Endothelial cell of umbilical vein (primary cell): ENCODE measurements around the gene SLC2A1. TPM values are rescaled to one million over a fixed set of nuclear protein-coding genes. Genes with fewer than 3 reads are reported as not detected.

Experiments used
- BruUV-seq: library from RNA; stranded (reverse); fragments of 400-500 nt; replicated peaks from 2 replicates; lab custom pipeline; 2021; lab: Mats Ljungman, UMichigan
- CTCF ChIA-PET: fragments of 300-600, 350-600 bp; sonication (Branson Sonifier 250); formaldehyde crosslinking; loops from one replicate; lab custom pipeline; 2021; ENCODE audit warnings: antibody characterized with exemption, inconsistent platforms; lab: Charles Lee
- POLR2A ChIA-PET: fragments of 300-600, 350-600 bp; sonication (Branson Sonifier 250); formaldehyde crosslinking; loops from one replicate; lab custom pipeline; 2021; ENCODE audit warnings: antibody characterized with exemption, inconsistent platforms; lab: Charles Lee
- DNase-seq: peaks from one replicate; pipeline ENCODE4 v3.0.0-alpha.2; 2011; ENCODE audit warnings: low read depth, low spot score
- FAIRE-seq: peaks from 2 replicates; lab custom pipeline; 2011; peaks lifted over from hg19 to GRCh38; lab: Jason Lieb, UNC
- H2AFZ ChIP-seq: 2 replicates; pipeline ENCODE4 v1.6.0; 2012; ENCODE audit warnings: low read depth, low read length, control low read depth, inconsistent platforms
- H3K27ac ChIP-seq: 2 replicates; pipeline ENCODE4 v1.5.1; 2011; ENCODE audit warnings: low read depth, mild to moderate bottlenecking, control low read depth, low read length, moderate library complexity; ENCODE audit not compliant: insufficient read depth
- H3K27me3 ChIP-seq, 2 experiments: 2 replicates each; pipeline versions ENCODE4 v1.6.0 to v1.6.1; 2011; ENCODE audit warnings: low read length in 2 of 2, mixed read lengths in 1 of 2; ENCODE audit not compliant: control insufficient read depth in 2 of 2, insufficient read depth in 2 of 2
- H3K36me3 ChIP-seq, 2 experiments: 2 replicates in 1 of 2; 3 replicates in 1 of 2; pipeline ENCODE4 v1.5.1; 2011; ENCODE audit warnings: low read length in 2 of 2, mild to moderate bottlenecking in 1 of 2, moderate library complexity in 1 of 2; ENCODE audit not compliant: control insufficient read depth in 2 of 2, insufficient read depth in 2 of 2; ENCODE audit errors: extremely low read depth in 1 of 2
- H3K4me1 ChIP-seq: 3 replicates; pipeline ENCODE4 v1.5.1; 2011; ENCODE audit warnings: mild to moderate bottlenecking, low read length; ENCODE audit not compliant: control insufficient read depth, insufficient read depth; ENCODE audit errors: extremely low read depth
- H3K4me2 ChIP-seq: 2 replicates; pipeline ENCODE4 v1.6.1; 2011; ENCODE audit warnings: low read length, control low read depth, mixed read lengths; ENCODE audit not compliant: insufficient read depth
- H3K4me3 ChIP-seq, 3 experiments: fragments of 200-600 bp in 1 of 3; sonication (generic), shearing (Covaris generic) in 1 of 3; replicated peaks in 1 of 3; 2 replicates each; pipeline ENCODE4 v1.5.1; 2011 to 2016; ENCODE audit warnings: control low read depth in 3 of 3, low read length in 3 of 3, mild to moderate bottlenecking in 2 of 3, inconsistent platforms in 1 of 3, low read depth in 1 of 3, moderate library complexity in 1 of 3; ENCODE audit not compliant: insufficient read depth in 1 of 3
- H3K79me2 ChIP-seq: 2 replicates; pipeline ENCODE4 v1.6.0; 2012; ENCODE audit warnings: low read length, inconsistent platforms; ENCODE audit not compliant: control insufficient read depth, insufficient read depth
- H3K9ac ChIP-seq: replicated peaks from 2 replicates; pipeline ENCODE3; 2011; ENCODE audit warnings: low read length, control low read depth; ENCODE audit not compliant: insufficient read depth; ENCODE audit errors: extremely low read depth
- H3K9me1 ChIP-seq: replicated peaks from 3 replicates; pipeline ENCODE4 v1.6.0; 2011; ENCODE audit warnings: mild to moderate bottlenecking, low read length; ENCODE audit not compliant: control insufficient read depth, insufficient read depth; ENCODE audit errors: extremely low read depth
- H3K9me3 ChIP-seq: replicated peaks from 2 replicates; pipeline ENCODE4 v1.5.1; 2012; ENCODE audit warnings: low read length, inconsistent platforms; ENCODE audit not compliant: control insufficient read depth, insufficient read depth
- H4K20me1 ChIP-seq: replicated peaks from 2 replicates; pipeline ENCODE3; 2011; ENCODE audit warnings: mild to moderate bottlenecking, low read length; ENCODE audit not compliant: control insufficient read depth, insufficient read depth; ENCODE audit errors: extremely low read depth
- CTCF ChIP-seq, 2 donors: IDR thresholded peaks; 1 replicate in 1 of 2; 2 replicates in 1 of 2; pipeline ENCODE4 v1.5.1; 2011; ENCODE audit warnings: low read length in 2 of 2, mild to moderate bottlenecking in 2 of 2, moderate library complexity in 2 of 2, control low read depth in 1 of 2, inconsistent platforms in 1 of 2, low read depth in 1 of 2; ENCODE audit not compliant: insufficient read depth in 1 of 2; ENCODE audit errors: extremely low read depth in 1 of 2
- EZH2 ChIP-seq: IDR thresholded peaks from 2 replicates; pipeline ENCODE4 v1.6.1; 2012; ENCODE audit warnings: borderline replicate concordance, low read depth, mild to moderate bottlenecking, moderate library complexity, low read length, inconsistent platforms; ENCODE audit not compliant: severe bottlenecking
- FOS ChIP-seq: IDR thresholded peaks from 2 replicates; pipeline ENCODE4 v1.6.1; 2011; ENCODE audit warnings: mild to moderate bottlenecking, low read length, moderate library complexity, borderline replicate concordance; ENCODE audit not compliant: insufficient read depth
- GATA2 ChIP-seq: IDR thresholded peaks from 2 replicates; pipeline ENCODE4 v1.7.0; 2011; ENCODE audit warnings: low read depth, mild to moderate bottlenecking, moderate library complexity, mixed read lengths, low read length; ENCODE audit not compliant: insufficient read length, insufficient read depth
- JUN ChIP-seq: IDR thresholded peaks from 2 replicates; pipeline ENCODE4 v1.6.1; 2011; ENCODE audit warnings: borderline replicate concordance, low read depth; ENCODE audit not compliant: insufficient read length, insufficient read depth
- MYC ChIP-seq: IDR thresholded peaks from one replicate; pipeline ENCODE4 v1.6.1; 2011; ENCODE audit warnings: mild to moderate bottlenecking, low read depth, low read length
- POLR2A ChIP-seq: IDR thresholded peaks from 2 replicates; pipeline ENCODE4 v1.6.1; 2012; ENCODE audit warnings: low read depth, mild to moderate bottlenecking, control low read depth, low read length
- POLR2AphosphoS5 ChIP-seq: IDR thresholded peaks from 2 replicates; pipeline ENCODE4 v1.6.1; 2012; ENCODE audit warnings: low read depth, mild to moderate bottlenecking, control low read depth, low read length, moderate library complexity; ENCODE audit not compliant: insufficient read depth
- dilution Hi-C: fragments of 300-500 bp; cut with MboI; formaldehyde crosslinking; loops from one replicate; pipeline ENCODE4 v1.15.0; 2019; ENCODE audit warnings: low sequenced_read_pairs; ENCODE audit not compliant: extremely low pct_ligation_motif_present
- intact Hi-C: fragments of 100-400 bp; cut with micrococcal nuclease; formaldehyde crosslinking; loops from one replicate; pipeline ENCODE4 v1.10.0; 2022
- polyA plus RNA-seq, 4 experiments: library from polyadenylated mRNA; depleted of rRNA in 3 of 4; stranded (reverse) in 3 of 4; unstranded in 1 of 4; fragments of >200 nt; gene quantifications; 2 replicates each; pipeline versions ENCODE4 v1.2.1 to v1.2.3, GENCODE V29; 2011 to 2012; ENCODE audit warnings: missing spikeins in 1 of 4
- total RNA-seq: library from RNA; stranded (reverse); gene quantifications from 2 replicates; pipeline ENCODE4 v1.2.3, GENCODE V29; 2021
- TF ChIP-seq, protein P1 (sequence below): IDR thresholded peaks from 2 replicates; pipeline ENCODE4 v1.6.1; 2011; ENCODE audit not compliant: insufficient read depth, insufficient read length

SLC2A1 gene
- total and polyA plus RNA-seq, 2 donors (not counting 3 experiments of a cell fraction or from before 2014, with no cell fraction given), result 42.2 to 46.5 TPM

DNA sequence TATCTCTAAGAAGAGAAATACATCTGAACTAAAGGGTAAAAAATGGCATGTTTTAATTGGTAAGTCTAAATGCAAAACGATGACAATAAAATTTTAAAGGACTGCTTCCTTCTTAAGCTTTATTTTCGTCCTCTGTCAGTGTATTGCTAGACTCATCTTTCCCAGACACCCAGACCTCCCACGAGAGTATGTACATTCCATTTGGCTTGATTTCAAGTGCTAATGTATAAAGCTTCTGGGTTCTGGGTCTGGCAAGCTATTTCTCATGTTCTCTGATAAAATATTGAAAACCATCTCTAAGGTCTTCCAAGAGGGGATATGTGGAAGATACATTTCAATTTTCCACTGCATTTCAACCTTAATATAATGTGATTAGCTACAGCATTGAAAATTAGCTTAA, 24.6 kb upstream of the SLC2A1 start:
- no peak overlapping the region for H3K9ac ChIP-seq
- no peaks in the 10 kb centered on the region for H4K20me1 ChIP-seq
- peaks cover 9% of the 10 kb centered on the region for H3K4me1 ChIP-seq
- no peak for DNase-seq
- BruUV-seq, result no TSS peak
- FAIRE-seq, result no peak
- no peaks in the 10 kb centered on the region for H3K79me2 ChIP-seq
- H3K36me3 ChIP-seq, result no peaks in the 10 kb centered on the region
- intact Hi-C loops, result no loop called here
- H3K9me3 ChIP-seq, result no peaks in the 10 kb centered on the region
- H2AFZ ChIP-seq, result no peak overlapping the region
- no peak overlapping the region for H3K4me3 ChIP-seq
- no peak overlapping the region for H3K27ac ChIP-seq
- ChIA-PET POLR2A (no interaction called here), CTCF (interaction anchor here (0.7 to 3.3 kb wide), 7 partner anchors 9 to 205 kb away, joined by 3 to 11 read pairs (median 3); no protein-coding TSS in a partner anchor)
- no peak overlapping the region for H3K4me2 ChIP-seq
- no peaks in the 10 kb centered on the region for H3K9me1 ChIP-seq
- H3K27me3 ChIP-seq, result no peaks in the 10 kb centered on the region
- dilution Hi-C loops, result no loop called here
- TF ChIP-seq MYC (no peak), POLR2AphosphoS5 (no peak), FOS (no peak), JUN (no peak), GATA2 (no peak), EZH2 (no peak), CTCF (IDR thresholded peaks at IDR 0.05; ENCODE audit: extremely low read depth in 1 of 2, insufficient read depth in 1 of 2, low read depth in 1 of 2, low read length in 2 of 2) (no peak), POLR2A (no peak)
- TF ChIP-seq, protein P1, sequence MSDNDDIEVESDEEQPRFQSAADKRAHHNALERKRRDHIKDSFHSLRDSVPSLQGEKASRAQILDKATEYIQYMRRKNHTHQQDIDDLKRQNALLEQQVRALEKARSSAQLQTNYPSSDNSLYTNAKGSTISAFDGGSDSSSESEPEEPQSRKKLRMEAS, result no peak
